Measurements from ENCODE around the gene DNAJC4.

Gene DNAJC4

GRCh38 chr11:64208796-64209562 is 21.4 kb upstream of the DNAJC4 start:
- DNase-seq = no peak

- DNase-seq = no peak
Observed at GRCh38 chr11:64209563-64209843, 20.8 kb upstream of the DNAJC4 start.

GRCh38 chr11:64210301-64211020 is 19.9 kb upstream of the DNAJC4 start:
- no peak for DNase-seq

- no peak for DNase-seq
Observed at GRCh38 chr11:64211181-64211872, 19.0 kb upstream of the DNAJC4 start.

- DNase-seq = no peak
Observed at GRCh38 chr11:64216879-64217278, 13.5 kb upstream of the DNAJC4 start.

GRCh38 chr11:64218628-64219353 is 11.6 kb upstream of the DNAJC4 start:
- no peak for DNase-seq

GRCh38 chr11:64219354-64219684 is 11.0 kb upstream of the DNAJC4 start:
- no peak for DNase-seq

- DNase-seq = no peak
Observed at GRCh38 chr11:64219755-64220154, 10.6 kb upstream of the DNAJC4 start.

- DNase-seq = no peak
Observed at GRCh38 chr11:64220271-64220670, 10.1 kb upstream of the DNAJC4 start.

- DNase-seq = no peak
Observed at GRCh38 chr11:64220798-64221197, 9.6 kb upstream of the DNAJC4 start.

GRCh38 chr11:64222651-64223000 is 7.7 kb upstream of the DNAJC4 start:
- DNase-seq = no peak

GRCh38 chr11:64223001-64223651 is 7.2 kb upstream of the DNAJC4 start:
- DNase-seq = no peak

- DNase-seq = no peak
Observed at GRCh38 chr11:64224151-64224890, 6.0 kb upstream of the DNAJC4 start.

GRCh38 chr11:64224891-64225607 is 5.3 kb upstream of the DNAJC4 start:
- no peak for DNase-seq

- DNase-seq = peak; percentile 81 to 85 (median 84)
Observed at GRCh38 chr11:64225608-64226506, 4.5 kb upstream of the DNAJC4 start, which contains the start of the genes NUDT22 and TRPT1. TSS of gene NUDT22 (plus strand) at chr11:64226274. CDS start at chr11:64226653, 379 bp downstream. TSS of gene TRPT1 (minus strand) at chr11:64226186. CDS start at chr11:64225860, 326 bp downstream.

GRCh38 chr11:64226507-64227051 is 3.8 kb upstream of the DNAJC4 start:
- DNase-seq = no peak

GRCh38 chr11:64227405-64227956 is 2.9 kb upstream of the DNAJC4 start:
- DNase-seq = no peak

GRCh38 chr11:64229090-64229743 is 1.1 kb upstream of the DNAJC4 start:
- DNase-seq = no peak

- no peak for DNase-seq
Observed at GRCh38 chr11:64229744-64230170, 591 bp upstream of the DNAJC4 start.
